GM13976 (cell line): ENCODE measurements around the gene WDR83.
A peak's percentile ranks its signal among the peaks of the same experiment; 100 is the strongest.

Experiments used
- DNase-seq: peaks from one replicate; pipeline ENCODE4 v3.0.0; 2012; ENCODE audit warnings: low spot score
- in situ Hi-C: fragments of 300-500 bp; cut with MboI; formaldehyde crosslinking; loops from one replicate; pipeline ENCODE4 v1.12.0; 2022; ENCODE audit warnings: low sequenced_read_pairs, mixed read lengths, inconsistent platforms; ENCODE audit not compliant: unreplicated experiment
- TF ChIP-seq, protein P1 (sequence below): IDR thresholded peaks from 2 replicates; pipeline ENCODE4 v1.5.1; 2012; ENCODE audit warnings: borderline replicate concordance, mild to moderate bottlenecking; ENCODE audit not compliant: insufficient read depth; ENCODE audit errors: extremely low read depth, missing control alignments, control extremely low read depth

WDR83 gene

DNA sequence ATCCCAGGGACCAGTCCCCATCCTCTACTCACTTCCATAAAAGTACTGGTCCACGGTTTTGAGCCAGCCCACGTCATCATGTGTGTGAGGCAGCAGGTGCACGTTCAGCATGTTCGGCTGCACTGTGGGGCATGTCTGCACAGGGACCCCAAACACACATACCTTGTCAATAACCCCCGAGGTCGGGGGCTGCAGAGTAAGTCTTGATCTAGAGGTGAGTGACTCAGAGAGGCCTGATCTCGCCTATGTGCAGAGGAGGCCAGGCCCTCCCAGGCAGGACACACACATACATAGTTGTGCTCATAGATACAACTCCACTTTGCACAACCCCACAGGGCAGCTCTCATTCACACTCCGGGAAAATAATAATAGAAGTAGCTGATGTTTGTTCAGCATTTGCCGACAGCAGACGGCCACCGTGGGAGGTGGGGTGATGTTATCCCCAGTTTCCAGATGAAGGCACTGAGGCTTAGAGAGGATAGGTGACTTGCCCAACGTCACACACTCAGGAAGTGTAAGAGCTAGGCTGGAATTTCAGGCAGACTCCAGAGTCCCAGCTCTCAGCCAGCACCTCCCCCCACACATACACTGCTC, 839 bp upstream of the WDR83 start:
- TF ChIP-seq, protein P1, sequence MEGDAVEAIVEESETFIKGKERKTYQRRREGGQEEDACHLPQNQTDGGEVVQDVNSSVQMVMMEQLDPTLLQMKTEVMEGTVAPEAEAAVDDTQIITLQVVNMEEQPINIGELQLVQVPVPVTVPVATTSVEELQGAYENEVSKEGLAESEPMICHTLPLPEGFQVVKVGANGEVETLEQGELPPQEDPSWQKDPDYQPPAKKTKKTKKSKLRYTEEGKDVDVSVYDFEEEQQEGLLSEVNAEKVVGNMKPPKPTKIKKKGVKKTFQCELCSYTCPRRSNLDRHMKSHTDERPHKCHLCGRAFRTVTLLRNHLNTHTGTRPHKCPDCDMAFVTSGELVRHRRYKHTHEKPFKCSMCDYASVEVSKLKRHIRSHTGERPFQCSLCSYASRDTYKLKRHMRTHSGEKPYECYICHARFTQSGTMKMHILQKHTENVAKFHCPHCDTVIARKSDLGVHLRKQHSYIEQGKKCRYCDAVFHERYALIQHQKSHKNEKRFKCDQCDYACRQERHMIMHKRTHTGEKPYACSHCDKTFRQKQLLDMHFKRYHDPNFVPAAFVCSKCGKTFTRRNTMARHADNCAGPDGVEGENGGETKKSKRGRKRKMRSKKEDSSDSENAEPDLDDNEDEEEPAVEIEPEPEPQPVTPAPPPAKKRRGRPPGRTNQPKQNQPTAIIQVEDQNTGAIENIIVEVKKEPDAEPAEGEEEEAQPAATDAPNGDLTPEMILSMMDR, result no peak
- no peak for DNase-seq
- in situ Hi-C loops, result no loop called here

DNA sequence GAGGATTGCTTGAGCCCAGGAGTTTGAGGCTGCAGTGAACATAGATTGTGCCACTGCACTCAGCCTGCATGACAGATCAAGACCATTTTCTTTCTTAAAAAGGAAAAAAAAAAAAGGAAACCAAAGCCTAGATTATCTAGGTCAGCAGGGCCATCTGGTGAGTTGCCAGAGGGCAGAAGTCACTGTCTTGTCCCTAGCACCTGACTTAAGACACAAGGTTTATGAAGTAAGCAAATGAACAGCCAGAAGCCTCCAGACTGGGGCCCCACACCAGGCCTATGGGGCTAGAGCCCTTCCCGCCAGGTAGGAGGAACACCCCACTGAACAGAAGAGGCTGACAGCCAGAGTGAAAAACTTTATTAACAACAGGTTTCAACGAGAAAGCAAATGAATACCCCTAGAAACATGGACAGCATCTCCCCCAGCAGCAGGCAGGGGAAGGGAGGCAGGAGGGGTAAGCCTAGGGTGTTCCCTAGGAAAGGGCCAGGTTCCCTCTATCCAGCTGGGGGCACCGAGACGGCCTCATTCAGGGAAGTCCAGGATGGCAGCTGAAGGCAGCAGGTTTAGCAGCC, 1.2 kb downstream of the WDR83 start:
- no peak for DNase-seq
- TF ChIP-seq, protein P1, result no peak
- in situ Hi-C loops, result no loop called here

DNA sequence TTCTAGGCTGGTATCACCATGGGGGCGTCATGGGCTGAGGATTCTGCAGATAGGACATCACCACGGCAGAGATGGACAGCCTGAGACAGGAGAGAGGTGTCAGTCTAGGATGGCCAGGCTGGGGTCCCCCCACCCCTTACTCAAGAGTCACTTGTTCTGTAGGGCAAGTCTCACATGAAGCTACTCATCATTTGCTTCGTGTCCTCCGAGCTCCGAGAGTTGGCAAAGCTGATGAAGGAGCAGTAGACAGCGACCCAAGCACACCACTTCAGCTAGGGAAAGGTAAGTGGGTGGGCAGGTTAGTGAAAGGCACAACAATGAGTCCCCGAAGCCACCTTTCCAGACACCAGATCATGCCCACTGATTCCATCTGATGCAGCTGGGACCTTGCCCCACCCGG, 1.7 kb downstream of the WDR83 start:
- in situ Hi-C loops, result no loop called here
- TF ChIP-seq, protein P1, result no peak
- no peak for DNase-seq

DNA sequence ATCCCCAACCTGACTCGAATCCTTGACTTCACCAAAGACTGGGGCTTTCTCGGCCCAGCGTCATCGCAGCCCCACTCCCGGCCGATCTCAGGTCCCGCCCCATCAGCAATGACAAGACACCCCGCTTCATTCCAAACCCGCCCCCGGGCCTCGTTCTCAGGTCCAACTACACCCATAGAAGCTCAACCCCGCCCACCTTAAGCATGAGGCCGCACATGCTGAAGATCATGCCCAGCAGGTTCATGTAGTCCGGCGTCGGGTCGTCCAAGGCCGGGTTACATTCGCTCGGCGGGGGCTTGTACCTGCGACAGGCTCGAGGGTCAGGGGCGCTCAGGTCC, 2.3 kb downstream of the WDR83 start:
- DNase-seq, result peak; percentile 67
- in situ Hi-C loops, result no loop called here
- TF ChIP-seq, protein P1, result no peak

- peak; percentile 85 for DNase-seq
- in situ Hi-C loops, result loop anchor here (10.0 kb wide), 1 partner anchor 95 kb away; no protein-coding TSS in a partner anchor
- TF ChIP-seq, protein P1, result no peak
Measured at GRCh38 chr19:12669270-12670158, 2.9 kb downstream of the WDR83 start.

GRCh38 chr19:12670159-12670928, 3.7 kb downstream of the WDR83 start:
- TF ChIP-seq, protein P1, result no peak
- no peak for DNase-seq
- in situ Hi-C loops, result loop anchor here (10.0 kb wide), 1 partner anchor 96 kb away; no protein-coding TSS in a partner anchor
